Natural killer cell (primary cell): ENCODE measurements around the gene SOX9. TPM values are rescaled to one million over a fixed set of nuclear protein-coding genes. Genes with fewer than 3 reads are reported as not detected.

Source experiments
- ATAC-seq, 3 donors: fragments of 150-1000 bp in 2 of 3; fragments of 200-7000 bp in 1 of 3; cut with Tn5 transposase; 1 replicate in 1 of 3; 2 replicates in 2 of 3; pipeline ENCODE4 v1.10.0; 2021; ENCODE audit warnings: mild to moderate bottlenecking in 2 of 3, moderate library complexity in 2 of 3
- DNase-seq, 2 donors: peaks; one replicate each; pipeline versions ENCODE4 v3.0.0 to v3.0.0-alpha.2; 2013 to 2021; ENCODE audit warnings: mixed read lengths in 1 of 2
- H3K27ac ChIP-seq: one replicate; pipeline ENCODE4 v1.5.1; 2013; ENCODE audit warnings: mild to moderate bottlenecking, low read length
- H3K27me3 ChIP-seq: one replicate; pipeline ENCODE4 v1.6.1; 2013; ENCODE audit warnings: low read length; ENCODE audit not compliant: control insufficient read depth, insufficient read depth
- H3K36me3 ChIP-seq: one replicate; pipeline ENCODE4 v1.6.1; 2013; ENCODE audit warnings: low read length; ENCODE audit not compliant: control insufficient read depth, insufficient read depth
- H3K4me1 ChIP-seq: one replicate; pipeline ENCODE4 v1.6.1; 2013; ENCODE audit warnings: low read length; ENCODE audit not compliant: control insufficient read depth, insufficient read depth
- H3K4me3 ChIP-seq: one replicate; pipeline ENCODE4 v1.5.1; 2013; ENCODE audit warnings: low read length
- H3K9me3 ChIP-seq: one replicate; pipeline ENCODE4 v1.6.1; 2013; ENCODE audit warnings: low read length; ENCODE audit not compliant: control insufficient read depth, insufficient read depth
- H3K27ac Mint-ChIP-seq, 2 donors: one replicate each; pipeline ENCODE4 v1.8.0; 2022; ENCODE audit warnings: mild to moderate bottlenecking in 2 of 2, mixed read lengths in 2 of 2, moderate library complexity in 1 of 2
- H3K27me3 Mint-ChIP-seq, 2 donors: one replicate each; pipeline ENCODE4 v1.8.0; 2022; ENCODE audit warnings: low read depth in 2 of 2, mixed read lengths in 2 of 2
- H3K36me3 Mint-ChIP-seq: one replicate; pipeline ENCODE4 v1.8.0; 2022; ENCODE audit warnings: mixed read lengths
- H3K4me1 Mint-ChIP-seq, 2 donors: one replicate each; pipeline ENCODE4 v1.8.0; 2022; ENCODE audit warnings: mixed read lengths in 2 of 2
- H3K4me3 Mint-ChIP-seq: one replicate; pipeline ENCODE4 v1.8.0; 2022; ENCODE audit warnings: mild to moderate bottlenecking, moderate library complexity, mixed read lengths
- H3K9me3 Mint-ChIP-seq, 2 donors: one replicate each; pipeline ENCODE4 v1.8.0; 2022; ENCODE audit warnings: mixed read lengths in 2 of 2
- CTCF ChIP-seq: fragments of 200-600 bp; IDR thresholded peaks from one replicate; pipeline ENCODE4 v1.8.0; 2022; ENCODE audit warnings: antibody characterized with exemption
- WGBS: methylation state at CpG from one replicate; pipeline ENCODE4 v1.1.7; 2013; ENCODE audit warnings: missing lambda C conversion rate; ENCODE audit not compliant: insufficient coverage; 5-methylcytosine and 5-hydroxymethylcytosine counted together
- intact Hi-C: fragments of 100-400 bp; cut with micrococcal nuclease; formaldehyde crosslinking; loops from one replicate; pipeline ENCODE4 v1.14.2; 2022
- total RNA-seq, 4 donors: library from RNA; stranded (reverse); fragments of 120-200 nt in 1 of 4; gene quantifications; one replicate each; pipeline versions ENCODE4 v1.2.3 to v1.2.4, GENCODE V29; 2013 to 2022

The SOX9 gene
- total RNA-seq, 3 donors from 2014 or later (not counting 1 experiment from before 2014, with no cell fraction given) = not detected

DNA sequence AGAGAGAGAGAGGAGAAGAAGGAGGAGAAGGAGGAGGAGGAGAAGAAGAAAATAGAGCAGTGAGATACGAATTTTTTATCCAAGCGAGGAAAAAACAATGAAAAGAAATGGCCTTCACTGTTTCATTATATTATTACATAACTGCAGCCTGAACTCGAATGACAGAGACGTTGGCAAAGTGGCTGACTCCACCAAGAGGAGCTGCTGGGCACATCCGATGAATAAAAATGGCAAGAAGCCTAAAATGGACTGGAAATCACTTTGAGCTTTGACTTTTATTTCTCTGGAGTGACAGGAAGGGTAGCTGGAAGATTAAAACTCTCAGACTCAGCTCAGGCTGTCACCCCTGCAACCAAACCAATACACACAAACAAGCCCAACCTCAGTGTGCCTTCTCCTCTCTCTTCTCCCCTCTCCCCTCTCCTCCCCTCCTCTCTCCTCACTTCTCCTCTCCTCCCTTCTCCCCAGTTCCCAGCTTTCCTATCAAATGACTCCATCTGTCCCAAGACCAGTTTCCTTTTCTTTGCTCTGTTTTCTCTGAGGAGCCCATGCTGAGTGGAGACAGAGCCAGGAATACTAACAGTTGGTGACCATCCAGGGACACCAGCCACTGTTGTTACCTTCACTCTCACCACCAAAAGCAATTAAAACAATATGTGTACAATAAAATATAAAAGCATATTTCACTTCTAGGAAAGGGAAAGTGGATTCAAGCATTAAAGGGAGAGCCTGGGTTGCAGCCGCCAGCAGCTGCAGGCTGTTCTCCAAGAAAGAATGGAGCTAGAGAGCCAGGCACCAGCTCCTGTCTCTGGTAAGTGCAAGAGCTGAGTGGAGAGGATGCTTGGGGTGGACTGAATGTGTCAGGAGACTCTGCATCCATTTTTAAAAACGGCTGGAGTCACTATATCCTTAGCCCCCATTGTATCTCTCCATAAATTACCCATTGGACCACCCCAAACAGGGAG is 51.2 kb downstream of the SOX9 start:
- no peak overlapping the region for H3K4me3 ChIP-seq
- no peaks in the 10 kb centered on the region for H3K27me3 ChIP-seq
- Mint-ChIP-seq H3K36me3 (no peaks in the 10 kb centered on the region), H3K4me3 (no peak overlapping the region), H3K27ac (no peak overlapping the region), H3K4me1 (no peaks in the 10 kb centered on the region), H3K9me3 (peaks cover 0 to 10% of the 10 kb centered on the region in 2 donors), H3K27me3 (no peaks in the 10 kb centered on the region)
- intact Hi-C loops = no loop called here
- WGBS = 56% methylated on average over 5 of the region's 7 CpGs
- ATAC-seq (no peak), DNase-seq (no peak)
- H3K4me1 ChIP-seq = no peaks in the 10 kb centered on the region
- H3K36me3 ChIP-seq = no peaks in the 10 kb centered on the region
- no peak overlapping the region for H3K27ac ChIP-seq
- peaks cover 3% of the 10 kb centered on the region for H3K9me3 ChIP-seq
- TF ChIP-seq CTCF = no peak

- DNase-seq (no peak), ATAC-seq (no peak)
- H3K9me3 Mint-ChIP-seq = peaks cover 0 to 6% of the 10 kb centered on the region in 2 donors
- Histone ChIP-seq H3K27ac (no peak overlapping the region), H3K27me3 (no peaks in the 10 kb centered on the region), H3K36me3 (no peaks in the 10 kb centered on the region), H3K9me3 (no peaks in the 10 kb centered on the region), H3K4me3 (no peak overlapping the region), H3K4me1 (no peaks in the 10 kb centered on the region)
- H3K4me3 Mint-ChIP-seq = no peak overlapping the region
- H3K36me3 Mint-ChIP-seq = no peaks in the 10 kb centered on the region
- no peaks in the 10 kb centered on the region for H3K27me3 Mint-ChIP-seq
- no peak for TF ChIP-seq CTCF
- H3K27ac Mint-ChIP-seq = no peak overlapping the region
- intact Hi-C loops = no loop called here
- no peaks in the 10 kb centered on the region for H3K4me1 Mint-ChIP-seq
- WGBS = 51% methylated on average over 9 of the region's 9 CpGs
These were observed 52.8 kb downstream of the SOX9 start for GRCh38 chr17:72173499-72174116.

- intact Hi-C loops = no loop called here
- H3K4me3 Mint-ChIP-seq = no peak overlapping the region
- 93% methylated on average over 4 of the region's 4 CpGs for WGBS
- Histone ChIP-seq H3K27me3 (no peaks in the 10 kb centered on the region), H3K36me3 (no peaks in the 10 kb centered on the region), H3K27ac (no peak overlapping the region), H3K4me3 (no peak overlapping the region), H3K9me3 (no peaks in the 10 kb centered on the region), H3K4me1 (no peaks in the 10 kb centered on the region)
- DNase-seq (no peak), ATAC-seq (no peak)
- no peaks in the 10 kb centered on the region for H3K36me3 Mint-ChIP-seq
- peaks cover 0 to 6% of the 10 kb centered on the region in 2 donors for H3K9me3 Mint-ChIP-seq
- no peak overlapping the region for H3K27ac Mint-ChIP-seq
- no peak for TF ChIP-seq CTCF
- H3K4me1 Mint-ChIP-seq = no peaks in the 10 kb centered on the region
- H3K27me3 Mint-ChIP-seq = no peaks in the 10 kb centered on the region
These were observed 54.4 kb downstream of the SOX9 start for GRCh38 chr17:72175263-72175662.
